Measurements from ENCODE around the gene KIF19.

GRCh38 chr17:74358697-74359096, 32.7 kb downstream of the KIF19 start:
- no peak for TF ChIP-seq CTCF (IDR thresholded peaks at IDR 0.05)
- TF ChIP-seq POLR2AphosphoS5 (IDR thresholded peaks at IDR 0.05), result no peak
